Panc1 (cell line): Measurements from ENCODE around the gene TANC1. TPM values are rescaled to one million over a fixed set of nuclear protein-coding genes. Genes with fewer than 3 reads are reported as not detected.
"Not testable (repeated sequence)": the region's sequence is repeated elsewhere in the genome, so short reads cannot be mapped to it uniquely, and the experiment has no call there.

Experiments used
- ATAC-seq: fragments of 200-7000 bp; cut with Tn5 transposase; 2 replicates; pipeline ENCODE4 v1.9.1; 2020; ENCODE audit warnings: mild to moderate bottlenecking, moderate library complexity
- BruUV-seq: library from RNA; stranded (reverse); fragments of 400-500 nt; replicated peaks from 2 replicates; lab custom pipeline; 2021; lab: Mats Ljungman, UMichigan
- CTCF ChIA-PET: fragments of 300-600 bp; sonication (Branson Sonifier 250); formaldehyde crosslinking; loops from one replicate; lab custom pipeline; 2022; ENCODE audit warnings: antibody characterized with exemption; lab: Charles Lee
- POLR2A ChIA-PET: fragments of 300-600 bp; sonication (Branson Sonifier 250); formaldehyde crosslinking; loops from one replicate; lab custom pipeline; 2022; ENCODE audit warnings: antibody characterized with exemption; lab: Charles Lee
- DNase-seq: peaks from one replicate; pipeline ENCODE4 v3.0.0-alpha.2; 2010; ENCODE audit warnings: low read depth, low spot score
- H3K27ac ChIP-seq: 2 replicates; pipeline ENCODE4 v1.5.1; 2011; ENCODE audit warnings: mild to moderate bottlenecking, low read length, inconsistent platforms
- H3K27me3 ChIP-seq: fragments of 200-500 bp; sonication (Bioruptor generic); 2 replicates; pipeline ENCODE4 v1.6.0; 2014; ENCODE audit warnings: low read length, inconsistent platforms; ENCODE audit not compliant: control insufficient read depth, insufficient read depth
- H3K36me3 ChIP-seq: fragments of 200-500 bp; sonication (Bioruptor generic); 2 replicates; pipeline ENCODE4 v1.5.1; 2014; ENCODE audit warnings: inconsistent platforms, mild to moderate bottlenecking, low read length, moderate library complexity; ENCODE audit not compliant: control insufficient read depth, insufficient read depth
- H3K4me1 ChIP-seq: 2 replicates; pipeline ENCODE4 v1.5.1; 2011; ENCODE audit warnings: inconsistent platforms, mild to moderate bottlenecking, low read length, moderate library complexity; ENCODE audit not compliant: control insufficient read depth, insufficient read depth
- H3K4me3 ChIP-seq, 2 experiments: 2 replicates each; pipeline ENCODE4 v1.5.1; 2011 to 2012; ENCODE audit warnings: low read depth in 2 of 2, low read length in 2 of 2, mild to moderate bottlenecking in 2 of 2, inconsistent platforms in 1 of 2, moderate library complexity in 1 of 2
- H3K9me3 ChIP-seq: fragments of 200-500 bp; sonication (Bioruptor generic); 2 replicates; pipeline ENCODE4 v1.5.1; 2014; ENCODE audit warnings: low read depth, mild to moderate bottlenecking, inconsistent platforms, low read length, moderate library complexity; ENCODE audit not compliant: control insufficient read depth, insufficient read depth
- POLR2AphosphoS5 ChIP-seq: IDR thresholded peaks from 2 replicates; pipeline ENCODE4 v1.6.1; 2012; ENCODE audit warnings: mild to moderate bottlenecking, low read depth, low read length, moderate library complexity
- SIN3A ChIP-seq: IDR thresholded peaks from 2 replicates; pipeline ENCODE4 v1.6.1; 2012; ENCODE audit warnings: low read depth, mild to moderate bottlenecking, low read length, moderate library complexity, borderline replicate concordance; ENCODE audit not compliant: insufficient read depth
- TCF7L2 ChIP-seq: IDR thresholded peaks from 2 replicates; pipeline ENCODE4 v1.6.1; 2011; ENCODE audit warnings: mild to moderate bottlenecking, low read depth, low read length, inconsistent platforms
- in situ Hi-C: cut with HindIII; loops from 2 replicates; pipeline ENCODE4 v1.10.0; 2016; ENCODE audit warnings: low sequenced_read_pairs, low pct_unique_long_range_greater_than_20kb
- intact Hi-C: fragments of 100-400 bp; cut with micrococcal nuclease; formaldehyde crosslinking; loops from one replicate; pipeline ENCODE4 v1.10.0; 2022; ENCODE audit not compliant: unreplicated experiment
- total RNA-seq: library from RNA; stranded (reverse); gene quantifications from one replicate; pipeline ENCODE4 v1.2.1, GENCODE V29; 2021; ENCODE audit not compliant: unreplicated experiment
- TF ChIP-seq, protein P1 (sequence below): fragments of 450-650 bp; IDR thresholded peaks from 2 replicates; pipeline ENCODE4 v1.5.1; 2017; ENCODE audit warnings: mild to moderate bottlenecking
- TF ChIP-seq, protein P2 (sequence below), 2 experiments: IDR thresholded peaks; 2 replicates each; pipeline ENCODE4 v1.6.1; 2011 to 2012; ENCODE audit warnings: low read depth in 2 of 2, control low read depth in 1 of 2, low read length in 1 of 2, mild to moderate bottlenecking in 1 of 2, moderate library complexity in 1 of 2; ENCODE audit not compliant: insufficient read depth in 1 of 2

Gene TANC1
- total RNA-seq, 1 experiment from 2014 or later, result 44.3 TPM

DNA sequence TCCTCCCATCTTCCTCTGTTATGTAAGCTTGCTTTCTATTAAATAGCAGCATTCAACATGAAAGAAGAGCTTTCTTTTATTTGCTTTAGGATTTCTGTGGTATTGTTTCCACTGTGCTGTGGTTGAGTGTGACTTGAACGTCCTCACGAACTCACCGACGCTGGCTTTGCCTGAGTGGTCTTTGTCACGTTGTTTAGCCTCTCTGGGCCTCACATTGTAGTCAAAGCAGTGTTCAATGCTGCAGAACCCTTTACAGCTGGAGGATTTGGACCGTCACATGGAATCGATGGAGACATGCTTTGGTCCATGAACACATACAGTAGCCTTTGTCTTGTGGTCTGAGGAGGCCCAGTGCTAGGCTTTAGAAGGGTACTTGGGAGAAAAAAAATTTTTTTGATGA is 66.3 kb downstream of the TANC1 start:
- ATAC-seq, result no peak
- Histone ChIP-seq H3K4me1 (peaks cover 31% of the 10 kb centered on the region), H3K9me3 (no peaks in the 10 kb centered on the region), H3K36me3 (no peaks in the 10 kb centered on the region), H3K4me3 (no peak overlapping the region), H3K27me3 (no peaks in the 10 kb centered on the region), H3K27ac (no peak overlapping the region)
- intact Hi-C loops (loop anchor here (10.0 kb wide), 1 partner anchor 80 kb away; no protein-coding TSS in a partner anchor), in situ Hi-C loops (no loop called here)
- BruUV-seq, result no TSS peak
- DNase-seq, result no peak
- ChIA-PET CTCF (interaction anchor here (1.7 kb wide), 1 partner anchor 84 kb away, joined by 5 read pairs; no protein-coding TSS in a partner anchor), POLR2A (no interaction called here)
- TF ChIP-seq POLR2AphosphoS5, result no peak
- no peak for TF ChIP-seq TCF7L2
- TF ChIP-seq SIN3A, result no peak
- TF ChIP-seq, protein P1, sequence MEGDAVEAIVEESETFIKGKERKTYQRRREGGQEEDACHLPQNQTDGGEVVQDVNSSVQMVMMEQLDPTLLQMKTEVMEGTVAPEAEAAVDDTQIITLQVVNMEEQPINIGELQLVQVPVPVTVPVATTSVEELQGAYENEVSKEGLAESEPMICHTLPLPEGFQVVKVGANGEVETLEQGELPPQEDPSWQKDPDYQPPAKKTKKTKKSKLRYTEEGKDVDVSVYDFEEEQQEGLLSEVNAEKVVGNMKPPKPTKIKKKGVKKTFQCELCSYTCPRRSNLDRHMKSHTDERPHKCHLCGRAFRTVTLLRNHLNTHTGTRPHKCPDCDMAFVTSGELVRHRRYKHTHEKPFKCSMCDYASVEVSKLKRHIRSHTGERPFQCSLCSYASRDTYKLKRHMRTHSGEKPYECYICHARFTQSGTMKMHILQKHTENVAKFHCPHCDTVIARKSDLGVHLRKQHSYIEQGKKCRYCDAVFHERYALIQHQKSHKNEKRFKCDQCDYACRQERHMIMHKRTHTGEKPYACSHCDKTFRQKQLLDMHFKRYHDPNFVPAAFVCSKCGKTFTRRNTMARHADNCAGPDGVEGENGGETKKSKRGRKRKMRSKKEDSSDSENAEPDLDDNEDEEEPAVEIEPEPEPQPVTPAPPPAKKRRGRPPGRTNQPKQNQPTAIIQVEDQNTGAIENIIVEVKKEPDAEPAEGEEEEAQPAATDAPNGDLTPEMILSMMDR, result no peak
- TF ChIP-seq, protein P2, sequence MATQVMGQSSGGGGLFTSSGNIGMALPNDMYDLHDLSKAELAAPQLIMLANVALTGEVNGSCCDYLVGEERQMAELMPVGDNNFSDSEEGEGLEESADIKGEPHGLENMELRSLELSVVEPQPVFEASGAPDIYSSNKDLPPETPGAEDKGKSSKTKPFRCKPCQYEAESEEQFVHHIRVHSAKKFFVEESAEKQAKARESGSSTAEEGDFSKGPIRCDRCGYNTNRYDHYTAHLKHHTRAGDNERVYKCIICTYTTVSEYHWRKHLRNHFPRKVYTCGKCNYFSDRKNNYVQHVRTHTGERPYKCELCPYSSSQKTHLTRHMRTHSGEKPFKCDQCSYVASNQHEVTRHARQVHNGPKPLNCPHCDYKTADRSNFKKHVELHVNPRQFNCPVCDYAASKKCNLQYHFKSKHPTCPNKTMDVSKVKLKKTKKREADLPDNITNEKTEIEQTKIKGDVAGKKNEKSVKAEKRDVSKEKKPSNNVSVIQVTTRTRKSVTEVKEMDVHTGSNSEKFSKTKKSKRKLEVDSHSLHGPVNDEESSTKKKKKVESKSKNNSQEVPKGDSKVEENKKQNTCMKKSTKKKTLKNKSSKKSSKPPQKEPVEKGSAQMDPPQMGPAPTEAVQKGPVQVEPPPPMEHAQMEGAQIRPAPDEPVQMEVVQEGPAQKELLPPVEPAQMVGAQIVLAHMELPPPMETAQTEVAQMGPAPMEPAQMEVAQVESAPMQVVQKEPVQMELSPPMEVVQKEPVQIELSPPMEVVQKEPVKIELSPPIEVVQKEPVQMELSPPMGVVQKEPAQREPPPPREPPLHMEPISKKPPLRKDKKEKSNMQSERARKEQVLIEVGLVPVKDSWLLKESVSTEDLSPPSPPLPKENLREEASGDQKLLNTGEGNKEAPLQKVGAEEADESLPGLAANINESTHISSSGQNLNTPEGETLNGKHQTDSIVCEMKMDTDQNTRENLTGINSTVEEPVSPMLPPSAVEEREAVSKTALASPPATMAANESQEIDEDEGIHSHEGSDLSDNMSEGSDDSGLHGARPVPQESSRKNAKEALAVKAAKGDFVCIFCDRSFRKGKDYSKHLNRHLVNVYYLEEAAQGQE (IDR thresholded peaks at IDR 0.05; ENCODE audit: insufficient read depth in 1 of 2, low read depth in 2 of 2, low read length in 1 of 2), result no peak

GRCh38 chr2:159035790-159036411 is 67.5 kb downstream of the TANC1 start:
- no TSS peak for BruUV-seq
- H3K27me3 ChIP-seq, result no peaks in the 10 kb centered on the region
- no peaks in the 10 kb centered on the region for H3K9me3 ChIP-seq
- H3K4me3 ChIP-seq, result no peak overlapping the region
- CTCF ChIA-PET, result interaction anchor here (0.6 to 1.7 kb wide), 2 partner anchors 83 kb away, joined by 4 to 5 read pairs; no protein-coding TSS in a partner anchor
- DNase-seq (no peak), ATAC-seq (peak; percentile 89)
- TF ChIP-seq, protein P1, result peak; percentile 41
- TF ChIP-seq SIN3A, result no peak
- no peaks in the 10 kb centered on the region for H3K36me3 ChIP-seq
- peaks cover 21% of the 10 kb centered on the region for H3K4me1 ChIP-seq
- H3K27ac ChIP-seq, result peak overlapping the region; percentile 42; the same call in 1 of the 2 replicates
- intact Hi-C loops (loop anchor here (10.0 kb wide), 1 partner anchor 79 kb away; no protein-coding TSS in a partner anchor), in situ Hi-C loops (no loop called here)
- POLR2A ChIA-PET, result no interaction called here

DNA sequence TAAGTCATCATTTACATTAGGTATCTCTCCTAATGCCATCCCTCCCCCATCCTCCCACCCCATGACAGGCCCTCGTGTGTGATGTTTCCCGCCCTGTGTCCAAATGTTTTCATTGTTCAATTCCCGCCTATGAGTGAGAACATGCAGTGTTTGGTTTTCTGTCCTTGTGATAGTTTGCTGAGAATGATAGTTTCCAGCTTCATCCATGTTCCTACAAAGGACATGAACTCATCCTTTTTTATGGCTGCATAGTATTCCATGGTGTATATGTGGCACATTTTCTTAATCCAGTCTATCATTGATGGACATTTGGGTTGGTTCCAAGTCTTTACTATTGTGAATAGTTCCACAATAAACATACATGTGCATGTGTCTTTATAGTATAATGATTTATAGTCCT is 68.0 kb downstream of the TANC1 start:
- DNase-seq, POLR2A ChIA-PET: not testable (repeated sequence)

GRCh38 chr2:159041328-159041727 is 72.9 kb downstream of the TANC1 start:
- H3K27me3 ChIP-seq, POLR2A ChIA-PET, H3K4me3 ChIP-seq, BruUV-seq, CTCF ChIA-PET, H3K4me1 ChIP-seq, H3K36me3 ChIP-seq, DNase-seq, H3K27ac ChIP-seq, ATAC-seq, in situ Hi-C loops, intact Hi-C loops, H3K9me3 ChIP-seq: not testable (repeated sequence)

More for the DNA sequence above, 68.0 kb downstream of the TANC1 start:
- H3K36me3 ChIP-seq, H3K27ac ChIP-seq, H3K27me3 ChIP-seq, H3K4me3 ChIP-seq, ATAC-seq, H3K9me3 ChIP-seq, in situ Hi-C loops, BruUV-seq: not testable (repeated sequence)
- intact Hi-C loops, result loop anchor here (10.0 kb wide), 1 partner anchor 78 kb away; no protein-coding TSS in a partner anchor
- CTCF ChIA-PET, result interaction anchor here (0.6 kb wide), 1 partner anchor 83 kb away, joined by 4 read pairs; no protein-coding TSS in a partner anchor
- peaks cover 16% of the 10 kb centered on the region for H3K4me1 ChIP-seq
